Measurements from ENCODE around the gene CELF1. TPM values are rescaled to one million over a fixed set of nuclear protein-coding genes. Genes with fewer than 3 reads are reported as not detected.
A peak's percentile ranks its signal among the peaks of the same experiment; 100 is the strongest.

Gene CELF1
- total RNA-seq, 1 donor from 2014 or later = 125 TPM

DNA sequence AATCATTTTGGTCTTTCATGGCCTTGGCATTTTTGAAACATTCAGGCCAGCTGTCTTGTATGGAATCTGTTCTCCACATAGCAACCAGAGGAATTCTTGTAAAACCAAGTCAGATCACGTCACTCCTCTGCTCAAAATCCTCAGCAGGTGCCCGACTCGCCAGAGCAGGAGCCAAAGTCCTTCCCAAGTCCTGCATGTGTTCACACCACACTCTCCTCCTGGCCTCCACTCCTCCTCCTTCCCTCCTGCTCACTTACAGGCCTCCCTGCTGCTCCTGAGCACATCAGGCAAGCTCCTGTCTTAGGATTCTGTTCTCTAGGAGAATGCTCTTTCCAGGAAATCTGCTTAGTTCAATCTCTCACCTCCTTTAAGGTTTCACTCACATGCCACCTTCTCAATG is 119.8 kb downstream of the CELF1 start:
- no peak overlapping the region for H3K27ac Mint-ChIP-seq

DNA sequence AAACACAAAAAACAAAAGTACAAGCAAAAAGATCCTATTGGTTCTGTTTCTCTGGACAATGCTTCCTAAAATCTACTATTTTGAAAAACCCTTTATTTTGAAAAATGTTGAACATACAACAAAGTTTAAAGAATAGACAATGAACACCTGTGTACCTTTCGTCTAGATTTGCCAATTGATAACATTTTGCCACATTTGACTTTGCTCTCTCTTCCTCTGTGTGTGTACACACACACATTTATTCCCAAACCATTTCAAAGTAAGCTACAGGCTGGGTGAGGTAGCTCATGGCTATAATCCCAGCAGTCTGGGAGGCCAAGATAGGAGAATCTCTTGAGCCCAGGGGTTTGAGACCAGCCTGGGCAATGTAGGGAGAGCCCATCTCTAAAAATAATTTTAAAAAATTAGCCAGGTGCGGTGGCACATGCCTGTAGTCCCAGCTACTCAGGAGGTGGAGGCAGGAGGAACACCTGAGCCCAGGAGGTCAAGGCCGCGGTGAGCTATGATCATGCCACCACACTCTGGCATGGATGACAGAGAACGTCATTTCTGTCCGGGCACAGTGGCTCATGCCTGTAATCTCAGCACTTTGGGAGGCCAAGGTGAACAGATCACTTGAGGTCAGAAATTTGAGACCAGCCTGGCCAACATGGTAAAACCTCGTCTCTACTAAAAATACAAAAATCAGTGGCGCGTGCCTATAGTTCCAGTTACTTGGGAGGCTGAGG is 121.4 kb downstream of the CELF1 start:
- no peak overlapping the region for H3K27ac Mint-ChIP-seq
- no peaks in the 10 kb centered on the region for H3K27me3 Mint-ChIP-seq
- no peaks in the 10 kb centered on the region for H3K9me3 Mint-ChIP-seq
- H3K4me1 Mint-ChIP-seq (ENCODE audit: unreplicated experiment) = peaks cover 2% of the 10 kb centered on the region
- no peaks in the 10 kb centered on the region for H3K36me3 Mint-ChIP-seq
- TF ChIP-seq, protein P1, sequence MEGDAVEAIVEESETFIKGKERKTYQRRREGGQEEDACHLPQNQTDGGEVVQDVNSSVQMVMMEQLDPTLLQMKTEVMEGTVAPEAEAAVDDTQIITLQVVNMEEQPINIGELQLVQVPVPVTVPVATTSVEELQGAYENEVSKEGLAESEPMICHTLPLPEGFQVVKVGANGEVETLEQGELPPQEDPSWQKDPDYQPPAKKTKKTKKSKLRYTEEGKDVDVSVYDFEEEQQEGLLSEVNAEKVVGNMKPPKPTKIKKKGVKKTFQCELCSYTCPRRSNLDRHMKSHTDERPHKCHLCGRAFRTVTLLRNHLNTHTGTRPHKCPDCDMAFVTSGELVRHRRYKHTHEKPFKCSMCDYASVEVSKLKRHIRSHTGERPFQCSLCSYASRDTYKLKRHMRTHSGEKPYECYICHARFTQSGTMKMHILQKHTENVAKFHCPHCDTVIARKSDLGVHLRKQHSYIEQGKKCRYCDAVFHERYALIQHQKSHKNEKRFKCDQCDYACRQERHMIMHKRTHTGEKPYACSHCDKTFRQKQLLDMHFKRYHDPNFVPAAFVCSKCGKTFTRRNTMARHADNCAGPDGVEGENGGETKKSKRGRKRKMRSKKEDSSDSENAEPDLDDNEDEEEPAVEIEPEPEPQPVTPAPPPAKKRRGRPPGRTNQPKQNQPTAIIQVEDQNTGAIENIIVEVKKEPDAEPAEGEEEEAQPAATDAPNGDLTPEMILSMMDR (conservative IDR thresholded peaks at IDR 0.05) = no peak
- DNase-seq (ENCODE audit: extremely low spot score, unreplicated experiment) = no peak
- H3K4me3 Mint-ChIP-seq = no peak overlapping the region

More for the DNA sequence above, 119.8 kb downstream of the CELF1 start:
- Mint-ChIP-seq H3K9me3 (no peaks in the 10 kb centered on the region), H3K27me3 (no peaks in the 10 kb centered on the region), H3K4me1 (ENCODE audit: unreplicated experiment) (no peaks in the 10 kb centered on the region), H3K4me3 (no peak overlapping the region), H3K36me3 (no peaks in the 10 kb centered on the region)
- no peak for DNase-seq (ENCODE audit: extremely low spot score, unreplicated experiment)
- TF ChIP-seq, protein P1 (conservative IDR thresholded peaks at IDR 0.05) = no peak

DNA sequence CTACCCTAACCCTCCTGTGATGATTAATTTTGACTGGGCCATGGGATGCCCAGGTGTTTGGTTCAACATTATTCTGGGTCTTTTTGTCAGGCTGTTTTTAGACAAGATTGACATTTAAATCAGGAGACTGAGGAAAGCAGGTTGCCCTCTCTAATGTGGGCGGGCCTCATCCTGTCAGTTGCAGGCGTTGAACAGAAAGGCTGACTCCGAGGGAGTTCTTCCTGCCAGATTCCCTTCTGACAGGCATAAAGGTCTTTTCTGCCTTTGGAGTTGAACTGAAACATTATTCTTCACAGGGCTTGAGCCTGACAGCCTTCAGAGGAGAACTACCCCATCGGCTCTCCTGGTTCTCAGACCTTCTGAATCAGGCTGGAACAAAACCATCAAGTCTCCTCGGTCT is 122.4 kb downstream of the CELF1 start:
- DNase-seq (ENCODE audit: extremely low spot score, unreplicated experiment) = no peak
- Mint-ChIP-seq H3K27ac (no peak overlapping the region), H3K4me1 (ENCODE audit: unreplicated experiment) (peaks cover 8% of the 10 kb centered on the region), H3K36me3 (peaks cover 6% of the 10 kb centered on the region), H3K9me3 (no peaks in the 10 kb centered on the region), H3K27me3 (no peaks in the 10 kb centered on the region), H3K4me3 (no peak overlapping the region)
- TF ChIP-seq, protein P1 (conservative IDR thresholded peaks at IDR 0.05) = no peak

DNA sequence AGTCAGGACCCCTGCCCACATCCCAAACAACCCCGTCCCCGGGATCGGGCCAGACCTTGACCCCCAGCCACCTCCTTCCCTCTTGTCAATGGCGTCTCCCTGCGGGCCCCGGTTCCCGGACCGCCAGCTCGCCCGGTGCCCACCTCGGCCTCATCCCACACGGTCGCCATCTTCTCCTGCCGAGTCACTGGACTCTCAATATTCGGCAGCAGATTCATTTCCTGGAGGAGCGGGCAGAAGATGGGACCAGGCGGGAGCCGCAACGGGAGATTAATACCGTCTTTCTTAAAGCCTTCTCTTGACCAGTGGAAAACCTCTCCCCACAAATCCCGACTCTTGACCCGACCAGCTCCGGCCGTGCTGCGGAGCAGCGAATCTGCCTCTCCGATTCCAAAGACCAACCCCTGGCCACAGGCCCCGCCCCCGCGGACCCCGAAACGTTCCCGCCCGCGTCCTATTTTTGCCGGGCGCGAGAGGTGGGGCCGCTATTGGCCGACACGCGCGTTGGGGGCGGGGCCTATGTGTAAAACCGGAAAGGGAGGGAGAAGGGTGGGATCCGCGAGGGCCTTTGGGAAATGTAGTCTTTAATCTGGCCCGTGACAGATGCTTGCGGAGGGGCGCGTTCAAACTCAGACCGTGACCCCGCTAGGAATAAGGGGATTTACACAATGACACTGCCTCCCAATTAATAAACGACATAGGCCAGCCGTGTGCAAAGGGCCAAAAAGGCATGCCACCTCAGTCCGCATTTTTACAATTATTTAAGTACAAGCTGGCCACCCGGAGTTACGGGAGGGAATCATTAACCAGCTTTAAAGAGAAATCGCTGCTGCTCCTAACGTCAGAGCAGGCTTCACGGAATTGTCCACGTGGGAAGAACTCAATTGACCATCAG is 126.6 kb downstream of the CELF1 start, which contains the start of gene PSMC3:
TSS of gene PSMC3 (minus strand) at position 378 of the 895 bp plus-strand sequence. CDS start at position 218, 160 bp downstream.
- H3K36me3 Mint-ChIP-seq = peaks cover 17% of the 10 kb centered on the region
- no peaks in the 10 kb centered on the region for H3K27me3 Mint-ChIP-seq
- peak within 1 kb of the TSS; percentile 100 for H3K27ac Mint-ChIP-seq
- peaks cover 13% of the 10 kb centered on the region for H3K4me1 Mint-ChIP-seq (ENCODE audit: unreplicated experiment)
- no peaks in the 10 kb centered on the region for H3K9me3 Mint-ChIP-seq
- TF ChIP-seq, protein P1 (conservative IDR thresholded peaks at IDR 0.05) = no peak
- peak within 1 kb of the TSS; percentile 100 for H3K4me3 Mint-ChIP-seq
- DNase-seq (ENCODE audit: extremely low spot score, unreplicated experiment) = peak; percentile 99

DNA sequence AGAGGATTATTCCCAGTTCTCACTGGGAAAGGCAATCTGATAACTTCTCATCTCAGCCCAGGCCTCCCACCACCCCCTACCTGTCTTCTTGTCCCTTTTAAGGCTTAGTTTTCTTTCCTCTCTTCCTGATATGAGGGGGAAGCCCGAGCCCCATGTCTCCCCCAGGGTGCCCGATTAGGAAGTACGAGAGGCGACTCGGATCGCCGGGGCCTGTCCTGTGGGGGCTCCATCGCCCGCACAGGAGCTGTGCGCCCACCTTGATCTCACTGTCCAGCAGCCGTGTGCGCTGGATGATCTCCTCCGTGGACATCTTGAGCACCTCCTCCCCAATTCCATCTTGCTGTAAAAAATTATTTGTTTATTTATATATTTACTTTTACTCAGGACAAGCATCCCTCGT is 127.3 kb downstream of the CELF1 start:
- no peak for DNase-seq (ENCODE audit: extremely low spot score, unreplicated experiment)
- H3K36me3 Mint-ChIP-seq = peaks cover 17% of the 10 kb centered on the region
- TF ChIP-seq, protein P1 (conservative IDR thresholded peaks at IDR 0.05) = no peak
- no peaks in the 10 kb centered on the region for H3K9me3 Mint-ChIP-seq
- peaks cover 13% of the 10 kb centered on the region for H3K4me1 Mint-ChIP-seq (ENCODE audit: unreplicated experiment)
- peak overlapping the region; percentile 100 for H3K4me3 Mint-ChIP-seq
- peak overlapping the region; percentile 100 for H3K27ac Mint-ChIP-seq
- no peaks in the 10 kb centered on the region for H3K27me3 Mint-ChIP-seq
